Endothelial cell (in vitro differentiated cells): ENCODE measurements around the gene CA7. TPM values are rescaled to one million over a fixed set of nuclear protein-coding genes. Genes with fewer than 3 reads are reported as not detected.

Experiments
- DNase-seq: peaks from one replicate; pipeline ENCODE4 v3.0.0; 2021; ENCODE audit warnings: low spot score
- H3K27ac Mint-ChIP-seq: one replicate; pipeline ENCODE4 v1.8.0; 2021; ENCODE audit warnings: mixed read lengths, inconsistent platforms; ENCODE audit not compliant: unreplicated experiment
- H3K27me3 Mint-ChIP-seq: one replicate; pipeline ENCODE4 v1.8.0; 2021; ENCODE audit warnings: mild to moderate bottlenecking, moderate library complexity, mixed read lengths, inconsistent platforms; ENCODE audit not compliant: unreplicated experiment
- H3K36me3 Mint-ChIP-seq: one replicate; pipeline ENCODE4 v1.8.0; 2021; ENCODE audit warnings: mild to moderate bottlenecking, low read depth, mixed read lengths, inconsistent platforms; ENCODE audit not compliant: unreplicated experiment
- H3K4me1 Mint-ChIP-seq: one replicate; pipeline ENCODE4 v1.8.0; 2021; ENCODE audit warnings: mild to moderate bottlenecking, mixed read lengths, inconsistent platforms; ENCODE audit not compliant: unreplicated experiment
- H3K4me3 Mint-ChIP-seq: one replicate; pipeline ENCODE4 v1.8.0; 2021; ENCODE audit warnings: mild to moderate bottlenecking, mixed read lengths, inconsistent platforms; ENCODE audit not compliant: unreplicated experiment
- H3K9me3 Mint-ChIP-seq: one replicate; pipeline ENCODE4 v1.8.0; 2021; ENCODE audit warnings: mixed read lengths, inconsistent platforms; ENCODE audit not compliant: unreplicated experiment
- CTCF ChIP-seq: fragments of 200-600 bp; sonication (generic); IDR thresholded peaks from one replicate; pipeline ENCODE4 v1.5.0; 2021; ENCODE audit warnings: antibody characterized with exemption; ENCODE audit not compliant: unreplicated experiment
- total RNA-seq: library from RNA; stranded (reverse); fragmentation: NEBNext Ultra II Directional; extraction: Animal tissue kit (Norgen Biotek cat#: 25700); gene quantifications from one replicate; pipeline ENCODE4 v1.2.1, GENCODE V29; 2021; ENCODE audit not compliant: unreplicated experiment

CA7 gene
- total RNA-seq, 1 donor from 2014 or later = not detected

DNA sequence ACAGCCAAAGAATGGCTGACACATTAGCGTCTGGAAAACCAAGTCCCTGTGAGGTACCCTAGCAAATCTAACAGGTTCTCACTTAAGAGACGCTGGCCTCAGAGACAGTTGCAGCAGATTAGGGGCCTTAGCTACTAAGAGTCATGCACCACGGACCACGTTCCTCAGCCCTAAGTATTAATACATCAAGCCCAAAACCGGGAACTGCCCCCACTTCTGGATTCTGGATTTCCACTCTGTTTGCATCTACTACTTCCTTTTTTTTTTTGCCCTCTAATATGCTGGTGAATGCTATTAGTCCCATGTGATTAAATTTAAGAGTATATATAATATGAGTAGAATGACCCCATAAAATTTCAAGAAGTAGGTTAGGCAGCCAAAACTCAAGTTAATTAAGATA lies 42.1 kb upstream of the CA7 start:
- Mint-ChIP-seq H3K4me1 (no peaks in the 10 kb centered on the region), H3K27me3 (no peaks in the 10 kb centered on the region), H3K9me3 (no peaks in the 10 kb centered on the region), H3K4me3 (no peak overlapping the region), H3K36me3 (peaks cover 13% of the 10 kb centered on the region), H3K27ac (no peak overlapping the region)
- no peak for DNase-seq
- no peak for TF ChIP-seq CTCF

DNA sequence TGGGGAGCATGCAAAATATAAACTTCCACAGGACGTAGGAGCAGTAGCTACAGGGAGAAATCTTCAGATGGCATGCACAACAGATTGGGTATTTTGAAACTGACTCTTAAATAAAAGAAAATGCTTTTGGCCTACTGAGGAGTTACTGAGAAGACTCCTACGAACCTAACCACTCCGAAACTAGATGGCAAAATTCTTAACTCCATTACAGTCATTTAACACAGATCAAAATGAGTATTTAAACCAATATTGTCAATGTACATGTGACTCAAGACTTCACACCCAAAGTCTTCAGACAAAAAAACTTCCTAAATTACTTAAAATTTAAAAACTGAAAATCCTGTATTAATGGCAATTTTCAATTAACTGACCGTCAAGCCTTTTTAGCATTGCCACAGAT lies 34.4 kb upstream of the CA7 start:
- Mint-ChIP-seq H3K27ac (no peak overlapping the region), H3K27me3 (no peaks in the 10 kb centered on the region), H3K4me3 (no peak overlapping the region), H3K9me3 (no peaks in the 10 kb centered on the region), H3K36me3 (peaks cover 12% of the 10 kb centered on the region), H3K4me1 (no peaks in the 10 kb centered on the region)
- no peak for TF ChIP-seq CTCF
- DNase-seq = no peak

- no peak for TF ChIP-seq CTCF
Observed at GRCh38 chr16:66810391-66810790, 33.8 kb upstream of the CA7 start.

DNA sequence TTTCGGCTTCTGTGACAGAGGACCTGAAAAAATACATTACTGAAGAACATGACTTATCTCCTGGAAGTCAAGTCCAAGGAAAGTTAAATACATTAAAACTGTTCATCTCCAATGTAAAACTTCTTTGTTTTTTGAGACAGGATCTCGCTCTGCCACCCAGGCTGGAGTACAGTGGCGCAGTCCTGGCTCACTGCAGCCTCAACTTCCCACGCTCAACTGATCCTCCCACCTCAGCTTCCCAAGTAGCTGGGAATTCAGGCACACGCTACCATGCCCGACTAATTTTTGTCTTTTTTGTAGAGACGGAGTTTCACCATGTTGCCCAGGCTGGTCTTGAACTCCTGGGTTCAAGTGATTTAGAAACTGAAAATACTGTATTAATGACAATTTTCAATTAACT lies 33.2 kb upstream of the CA7 start:
- H3K4me1 Mint-ChIP-seq = no peaks in the 10 kb centered on the region
- H3K9me3 Mint-ChIP-seq = no peaks in the 10 kb centered on the region
- DNase-seq = no peak
- H3K36me3 Mint-ChIP-seq = peaks cover 13% of the 10 kb centered on the region
- H3K27ac Mint-ChIP-seq = no peak overlapping the region
- no peak overlapping the region for H3K4me3 Mint-ChIP-seq
- no peak for TF ChIP-seq CTCF
- H3K27me3 Mint-ChIP-seq = no peaks in the 10 kb centered on the region

More at GRCh38 chr16:66810391-66810790, 33.8 kb upstream of the CA7 start:
- no peak overlapping the region for H3K27ac Mint-ChIP-seq
- no peaks in the 10 kb centered on the region for H3K9me3 Mint-ChIP-seq
- H3K36me3 Mint-ChIP-seq = peaks cover 13% of the 10 kb centered on the region
- H3K27me3 Mint-ChIP-seq = no peaks in the 10 kb centered on the region
- DNase-seq = no peak
- no peak overlapping the region for H3K4me3 Mint-ChIP-seq
- H3K4me1 Mint-ChIP-seq = no peaks in the 10 kb centered on the region

- Mint-ChIP-seq H3K9me3 (no peaks in the 10 kb centered on the region), H3K27me3 (no peaks in the 10 kb centered on the region), H3K27ac (no peak overlapping the region), H3K4me1 (no peaks in the 10 kb centered on the region), H3K4me3 (no peak overlapping the region), H3K36me3 (peaks cover 26% of the 10 kb centered on the region)
- DNase-seq = no peak
- no peak for TF ChIP-seq CTCF
Observed at GRCh38 chr16:66814734-66815133, 29.5 kb upstream of the CA7 start.
